Activated T-cell treated with anti-CD3 and anti-CD28 coated beads for 4 hours (primary cell): ENCODE results near the gene ZNF837.
"Not testable (repeated sequence)": the region's sequence is repeated elsewhere in the genome, so short reads cannot be mapped to it uniquely, and the experiment has no call there.

Source experiments
- DNase-seq: peaks from one replicate; pipeline ENCODE4 v3.0.0-alpha.2; 2020

ZNF837 gene

GRCh38 chr19:58380662-58381459 is at the start of gene ZNF837:
Gene ZNF837, minus strand, starts transcription at chr19:58381030. Its CDS starts 11,698 bp downstream, at chr19:58369332.
- peak; percentile 94 for DNase-seq

- DNase-seq = no peak
Observed at GRCh38 chr19:58429745-58430144, 48.9 kb upstream of the ZNF837 start.

- no peak for DNase-seq
Observed at GRCh38 chr19:58428617-58429016, 47.8 kb upstream of the ZNF837 start.

GRCh38 chr19:58417071-58417470 is 36.2 kb upstream of the ZNF837 start:
- DNase-seq = no peak

GRCh38 chr19:58416604-58417003 is 35.8 kb upstream of the ZNF837 start:
- DNase-seq = no peak

GRCh38 chr19:58409010-58409790 is 28.4 kb upstream of the ZNF837 start:
- DNase-seq = no peak

GRCh38 chr19:58408152-58409009 is 27.6 kb upstream of the ZNF837 start, which contains the start of gene ZNF584:
Gene ZNF584, plus strand, starts transcription at chr19:58408649. Its CDS starts 499 bp downstream, at chr19:58409148.
- peak; percentile 92 for DNase-seq

GRCh38 chr19:58407658-58408151 is 26.9 kb upstream of the ZNF837 start:
- DNase-seq = no peak

GRCh38 chr19:58406818-58407657 is 26.2 kb upstream of the ZNF837 start:
- DNase-seq = no peak

GRCh38 chr19:58403920-58404478 is 23.2 kb upstream of the ZNF837 start:
- not testable (repeated sequence) for DNase-seq

GRCh38 chr19:58401840-58402421 is 21.1 kb upstream of the ZNF837 start:
- DNase-seq = no peak

GRCh38 chr19:58400916-58401839 is 20.3 kb upstream of the ZNF837 start:
- DNase-seq = peak; percentile 98

- no peak for DNase-seq
Observed at GRCh38 chr19:58400316-58400915, 19.6 kb upstream of the ZNF837 start.

- no peak for DNase-seq
Observed at GRCh38 chr19:58399903-58400302, 19.1 kb upstream of the ZNF837 start.

- no peak for DNase-seq
Observed at GRCh38 chr19:58398545-58398944, 17.7 kb upstream of the ZNF837 start.

GRCh38 chr19:58398087-58398486 is 17.3 kb upstream of the ZNF837 start:
- no peak for DNase-seq

GRCh38 chr19:58397533-58398037 is 16.8 kb upstream of the ZNF837 start:
- DNase-seq = no peak

- DNase-seq = no peak
Observed at GRCh38 chr19:58396691-58397532, 16.1 kb upstream of the ZNF837 start.
